GM12873 (cell line): Measurements from ENCODE around the gene WDR20.

ENCODE experiments used
- TF ChIP-seq, protein P1 (sequence below): IDR thresholded peaks from 2 replicates; pipeline ENCODE4 v1.5.1; 2012; ENCODE audit warnings: low read depth, mild to moderate bottlenecking, moderate library complexity, low read length, control low read depth; ENCODE audit not compliant: insufficient read depth; ENCODE audit errors: missing control alignments

The WDR20 gene

DNA sequence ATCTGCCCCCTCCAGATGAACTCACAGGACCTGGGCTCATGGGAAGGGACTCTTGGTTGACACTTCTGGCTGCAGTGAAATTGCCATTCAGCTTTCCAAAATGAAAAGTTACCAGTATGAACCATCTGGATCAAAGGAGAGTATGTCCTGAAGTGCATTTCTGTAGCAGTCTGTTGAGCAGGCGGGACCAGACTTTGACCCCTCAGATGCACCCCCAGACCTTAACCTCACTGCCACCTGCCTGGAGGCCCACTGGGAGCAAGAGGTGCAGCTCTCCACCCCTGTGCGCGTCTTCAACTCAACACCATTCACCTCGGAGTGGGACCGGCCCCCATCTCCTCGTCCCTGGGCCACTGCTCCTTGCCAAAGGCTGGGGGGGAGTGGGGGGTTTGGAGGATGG is 110.3 kb downstream of the WDR20 start:
- TF ChIP-seq, protein P1, sequence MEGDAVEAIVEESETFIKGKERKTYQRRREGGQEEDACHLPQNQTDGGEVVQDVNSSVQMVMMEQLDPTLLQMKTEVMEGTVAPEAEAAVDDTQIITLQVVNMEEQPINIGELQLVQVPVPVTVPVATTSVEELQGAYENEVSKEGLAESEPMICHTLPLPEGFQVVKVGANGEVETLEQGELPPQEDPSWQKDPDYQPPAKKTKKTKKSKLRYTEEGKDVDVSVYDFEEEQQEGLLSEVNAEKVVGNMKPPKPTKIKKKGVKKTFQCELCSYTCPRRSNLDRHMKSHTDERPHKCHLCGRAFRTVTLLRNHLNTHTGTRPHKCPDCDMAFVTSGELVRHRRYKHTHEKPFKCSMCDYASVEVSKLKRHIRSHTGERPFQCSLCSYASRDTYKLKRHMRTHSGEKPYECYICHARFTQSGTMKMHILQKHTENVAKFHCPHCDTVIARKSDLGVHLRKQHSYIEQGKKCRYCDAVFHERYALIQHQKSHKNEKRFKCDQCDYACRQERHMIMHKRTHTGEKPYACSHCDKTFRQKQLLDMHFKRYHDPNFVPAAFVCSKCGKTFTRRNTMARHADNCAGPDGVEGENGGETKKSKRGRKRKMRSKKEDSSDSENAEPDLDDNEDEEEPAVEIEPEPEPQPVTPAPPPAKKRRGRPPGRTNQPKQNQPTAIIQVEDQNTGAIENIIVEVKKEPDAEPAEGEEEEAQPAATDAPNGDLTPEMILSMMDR = no peak

GRCh38 chr14:102250636-102251035 is 110.9 kb downstream of the WDR20 start:
- TF ChIP-seq, protein P1 = no peak

- TF ChIP-seq, protein P1 = no peak
These were observed 111.5 kb downstream of the WDR20 start for GRCh38 chr14:102251161-102251560.

DNA sequence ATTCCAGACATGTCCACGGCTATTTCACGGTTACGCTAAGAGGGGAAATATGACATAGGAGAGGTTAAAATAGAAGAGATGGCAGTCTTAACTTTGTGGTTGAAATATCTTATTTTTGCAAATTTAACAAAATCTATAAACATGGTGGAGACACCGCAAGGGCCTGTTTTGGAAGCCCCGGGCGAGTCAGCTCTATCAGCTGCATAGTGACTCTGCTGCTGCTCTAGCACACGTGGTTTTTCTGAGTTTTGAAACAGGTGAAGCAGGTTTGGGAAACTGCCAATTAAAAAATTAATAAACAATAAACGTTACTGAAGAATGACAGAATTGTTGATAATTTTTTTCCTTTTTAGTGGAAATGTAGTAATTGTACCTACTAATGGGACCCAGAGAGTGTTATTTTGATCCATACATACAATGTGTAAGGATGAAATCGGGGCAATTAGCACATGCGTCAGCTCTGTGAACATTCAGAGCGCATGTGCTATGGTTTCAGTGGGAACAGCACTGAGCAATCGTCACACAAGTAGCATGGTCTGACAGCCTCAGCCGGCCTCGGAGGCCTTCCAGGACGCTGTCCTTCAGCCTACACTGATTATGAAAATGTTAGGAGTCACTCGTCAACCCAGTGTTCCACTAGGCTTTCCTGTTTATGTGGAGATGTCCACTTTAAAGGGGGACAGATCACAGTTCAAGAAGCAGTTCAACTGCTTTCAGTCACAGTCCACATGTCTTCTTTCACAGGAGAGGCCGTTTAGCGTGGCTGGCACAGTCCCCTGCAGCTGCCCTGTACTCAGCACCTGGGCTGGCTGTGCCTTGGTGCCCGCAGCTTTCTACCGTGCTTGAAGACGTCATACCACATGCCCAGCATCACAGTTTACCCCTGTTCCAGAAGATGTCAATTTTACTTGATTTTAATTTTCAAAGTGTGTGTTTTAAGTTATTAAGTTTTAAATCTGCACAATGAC is 113.4 kb downstream of the WDR20 start:
- TF ChIP-seq, protein P1 = no peak

DNA sequence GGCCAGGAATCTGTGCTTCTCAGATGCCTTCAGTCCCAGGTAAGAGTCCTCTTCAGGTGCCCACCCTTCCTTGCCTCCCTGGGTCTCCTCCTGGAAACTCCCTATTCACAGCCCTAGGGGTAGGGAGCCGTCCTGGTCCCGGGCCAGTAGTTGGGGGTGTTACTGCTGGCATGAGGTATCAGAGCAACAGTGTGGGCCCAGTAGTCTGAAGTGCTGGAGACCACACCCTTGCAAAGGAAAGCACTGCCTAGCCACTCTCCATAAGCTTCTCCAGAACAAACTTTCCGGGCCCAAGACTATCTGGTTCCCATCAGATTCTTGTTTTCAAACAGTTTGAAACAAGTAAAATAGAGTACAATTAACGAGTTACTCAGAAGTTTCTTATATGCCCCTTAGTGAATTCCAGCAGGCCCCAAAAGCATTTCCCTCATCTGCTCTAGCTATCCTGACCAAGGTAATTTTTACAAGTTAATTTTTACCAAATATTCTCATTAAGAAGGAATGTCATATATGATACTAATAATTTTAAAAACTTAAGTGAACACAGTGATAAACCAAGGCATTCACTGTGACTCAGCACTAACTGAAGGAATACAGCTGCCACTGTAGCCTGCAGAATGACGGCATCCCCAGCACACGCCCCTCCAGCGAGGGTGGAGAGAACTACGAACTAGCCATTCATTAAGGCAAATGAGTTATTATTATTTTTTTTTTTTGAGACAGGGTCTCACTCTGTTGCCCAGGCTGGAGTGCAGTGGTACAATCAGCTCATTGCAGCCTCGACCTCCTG is 115.9 kb downstream of the WDR20 start:
- TF ChIP-seq, protein P1 = no peak

GRCh38 chr14:102256716-102257115 is 117.0 kb downstream of the WDR20 start:
- TF ChIP-seq, protein P1 = no peak

DNA sequence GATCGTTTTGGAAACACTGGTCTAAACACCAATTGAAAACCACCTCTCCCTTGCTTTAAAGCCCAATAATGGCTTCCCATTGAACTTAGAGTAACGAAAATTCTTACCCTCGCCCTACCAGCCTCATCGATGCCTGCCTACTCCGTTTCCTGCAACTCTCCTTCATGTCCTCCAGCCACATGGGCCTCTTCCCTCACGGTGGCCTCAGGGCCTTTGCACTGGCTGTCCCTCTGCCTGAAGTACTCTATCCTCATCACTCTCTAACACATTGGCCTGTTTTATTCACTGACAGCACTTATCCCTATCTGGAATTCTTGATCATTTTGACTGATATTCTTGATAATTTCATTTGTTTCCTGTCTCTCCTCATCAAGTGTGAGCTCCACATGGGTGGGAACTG is 118.4 kb downstream of the WDR20 start:
- TF ChIP-seq, protein P1 = no peak
